Ishikawa (cell line): Measurements from ENCODE around the gene DCST2.

ENCODE experiments used
- CEBPB ChIP-seq: IDR thresholded peaks from 2 replicates; pipeline ENCODE4 v1.6.1; 2012
- CREB1 ChIP-seq: IDR thresholded peaks from 2 replicates; pipeline ENCODE4 v1.6.1; 2012; ENCODE audit warnings: low read depth
- EGR1 ChIP-seq: IDR thresholded peaks from 2 replicates; pipeline ENCODE4 v1.6.1; 2012
- EP300 ChIP-seq: IDR thresholded peaks from 2 replicates; pipeline ENCODE4 v1.6.1; 2012; ENCODE audit warnings: borderline replicate concordance
- FOXM1 ChIP-seq: IDR thresholded peaks from 2 replicates; pipeline ENCODE4 v1.6.1; 2012; ENCODE audit warnings: low read depth, borderline replicate concordance
- NFIC ChIP-seq: IDR thresholded peaks from 2 replicates; pipeline ENCODE4 v1.6.1; 2012
- RAD21 ChIP-seq: IDR thresholded peaks from 2 replicates; pipeline ENCODE4 v1.6.1; 2012; ENCODE audit warnings: low read depth
- TAF1 ChIP-seq: IDR thresholded peaks from 2 replicates; pipeline ENCODE4 v1.6.1; 2012; ENCODE audit warnings: low read depth, mild to moderate bottlenecking
- TEAD4 ChIP-seq: IDR thresholded peaks from 2 replicates; pipeline ENCODE4 v1.6.1; 2012
- YY1 ChIP-seq: IDR thresholded peaks from 2 replicates; pipeline ENCODE4 v1.6.1; 2012; ENCODE audit warnings: low read depth
- ZBTB7A ChIP-seq: IDR thresholded peaks from 2 replicates; pipeline ENCODE4 v1.6.1; 2012; ENCODE audit warnings: low read depth
- TF ChIP-seq, protein P1 (sequence below): IDR thresholded peaks from 2 replicates; pipeline ENCODE4 v1.6.1; 2012; ENCODE audit warnings: low read depth, mild to moderate bottlenecking
- TF ChIP-seq, protein P2 (sequence below): IDR thresholded peaks from 2 replicates; pipeline ENCODE4 v1.6.1; 2012
- TF ChIP-seq, protein P3 (sequence below): IDR thresholded peaks from 2 replicates; pipeline ENCODE4 v1.6.1; 2012

The DCST2 gene

DNA sequence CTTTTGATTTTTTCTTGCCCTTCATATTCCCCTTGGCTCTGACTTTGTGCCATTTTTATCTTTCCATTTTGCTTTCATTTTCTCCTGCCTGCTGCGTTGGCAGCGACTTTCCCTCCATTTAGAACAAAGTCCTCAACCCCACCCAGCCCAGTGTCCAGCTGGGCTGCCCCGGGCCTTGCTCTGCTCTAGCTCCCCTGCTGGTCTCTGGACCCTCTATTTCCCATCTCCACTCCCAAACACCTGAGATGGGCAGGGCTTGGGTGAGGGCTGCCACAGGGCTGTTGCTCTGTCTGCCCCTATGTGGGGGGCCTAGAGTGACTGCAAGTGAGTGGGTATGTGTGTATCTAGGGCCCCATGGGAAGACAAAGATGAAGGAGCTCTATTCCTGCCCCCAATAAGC lies 10.2 kb upstream of the DCST2 start:
- no peak for TF ChIP-seq CREB1
- TF ChIP-seq TEAD4 = no peak
- TF ChIP-seq TAF1 = no peak
- TF ChIP-seq, protein P1, sequence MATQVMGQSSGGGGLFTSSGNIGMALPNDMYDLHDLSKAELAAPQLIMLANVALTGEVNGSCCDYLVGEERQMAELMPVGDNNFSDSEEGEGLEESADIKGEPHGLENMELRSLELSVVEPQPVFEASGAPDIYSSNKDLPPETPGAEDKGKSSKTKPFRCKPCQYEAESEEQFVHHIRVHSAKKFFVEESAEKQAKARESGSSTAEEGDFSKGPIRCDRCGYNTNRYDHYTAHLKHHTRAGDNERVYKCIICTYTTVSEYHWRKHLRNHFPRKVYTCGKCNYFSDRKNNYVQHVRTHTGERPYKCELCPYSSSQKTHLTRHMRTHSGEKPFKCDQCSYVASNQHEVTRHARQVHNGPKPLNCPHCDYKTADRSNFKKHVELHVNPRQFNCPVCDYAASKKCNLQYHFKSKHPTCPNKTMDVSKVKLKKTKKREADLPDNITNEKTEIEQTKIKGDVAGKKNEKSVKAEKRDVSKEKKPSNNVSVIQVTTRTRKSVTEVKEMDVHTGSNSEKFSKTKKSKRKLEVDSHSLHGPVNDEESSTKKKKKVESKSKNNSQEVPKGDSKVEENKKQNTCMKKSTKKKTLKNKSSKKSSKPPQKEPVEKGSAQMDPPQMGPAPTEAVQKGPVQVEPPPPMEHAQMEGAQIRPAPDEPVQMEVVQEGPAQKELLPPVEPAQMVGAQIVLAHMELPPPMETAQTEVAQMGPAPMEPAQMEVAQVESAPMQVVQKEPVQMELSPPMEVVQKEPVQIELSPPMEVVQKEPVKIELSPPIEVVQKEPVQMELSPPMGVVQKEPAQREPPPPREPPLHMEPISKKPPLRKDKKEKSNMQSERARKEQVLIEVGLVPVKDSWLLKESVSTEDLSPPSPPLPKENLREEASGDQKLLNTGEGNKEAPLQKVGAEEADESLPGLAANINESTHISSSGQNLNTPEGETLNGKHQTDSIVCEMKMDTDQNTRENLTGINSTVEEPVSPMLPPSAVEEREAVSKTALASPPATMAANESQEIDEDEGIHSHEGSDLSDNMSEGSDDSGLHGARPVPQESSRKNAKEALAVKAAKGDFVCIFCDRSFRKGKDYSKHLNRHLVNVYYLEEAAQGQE = no peak
- TF ChIP-seq YY1 = no peak
- no peak for TF ChIP-seq CEBPB

DNA sequence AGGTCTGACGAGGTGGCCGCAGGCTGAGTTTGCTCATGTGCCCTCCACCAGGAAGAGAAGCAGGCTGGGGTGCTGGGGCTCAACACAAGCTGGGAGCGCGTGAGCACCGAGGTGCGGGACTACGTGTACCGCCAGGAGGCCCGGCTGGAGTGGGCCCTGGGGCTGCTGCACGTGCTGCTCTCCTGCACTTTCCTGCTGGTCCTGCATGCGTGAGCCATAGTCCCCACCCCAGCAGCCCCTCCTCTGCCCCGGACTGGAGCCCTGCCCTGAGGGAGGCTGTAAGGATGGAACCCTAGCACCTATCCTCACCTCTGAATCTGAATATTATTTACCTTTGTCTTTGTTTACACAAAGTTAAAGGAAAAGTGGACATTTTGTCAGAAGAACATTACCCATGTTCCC lies 9.7 kb upstream of the DCST2 start:
- no peak for TF ChIP-seq TEAD4
- TF ChIP-seq, protein P2, sequence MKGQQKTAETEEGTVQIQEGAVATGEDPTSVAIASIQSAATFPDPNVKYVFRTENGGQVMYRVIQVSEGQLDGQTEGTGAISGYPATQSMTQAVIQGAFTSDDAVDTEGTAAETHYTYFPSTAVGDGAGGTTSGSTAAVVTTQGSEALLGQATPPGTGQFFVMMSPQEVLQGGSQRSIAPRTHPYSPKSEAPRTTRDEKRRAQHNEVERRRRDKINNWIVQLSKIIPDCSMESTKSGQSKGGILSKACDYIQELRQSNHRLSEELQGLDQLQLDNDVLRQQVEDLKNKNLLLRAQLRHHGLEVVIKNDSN = no peak

DNA sequence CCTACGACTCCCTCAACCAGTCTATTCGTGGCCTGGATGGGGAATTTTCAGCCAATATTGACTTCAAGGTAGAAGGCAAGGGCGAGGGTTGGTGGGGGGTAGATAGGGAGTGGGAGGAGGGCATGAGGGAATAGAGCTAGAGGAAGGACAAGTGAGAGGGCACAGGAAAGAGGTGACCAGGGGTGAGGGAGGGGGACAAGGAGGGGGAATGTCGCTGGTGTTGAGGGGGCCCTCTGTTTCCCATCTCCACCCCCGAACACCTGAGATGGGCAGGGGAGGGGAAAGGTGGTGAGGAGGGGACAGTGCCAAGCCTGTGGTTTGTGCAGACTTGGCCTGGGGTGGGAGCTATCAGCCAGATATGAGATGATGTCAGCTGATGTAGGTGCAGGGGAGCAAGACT lies 9.2 kb upstream of the DCST2 start:
- TF ChIP-seq CREB1 (no peak), EP300 (no peak), ZBTB7A (no peak), TEAD4 (no peak), TAF1 (no peak), FOXM1 (no peak), RAD21 (no peak), EGR1 (no peak), YY1 (no peak), CEBPB (no peak)
- TF ChIP-seq, protein P1 = no peak
- TF ChIP-seq, protein P3, sequence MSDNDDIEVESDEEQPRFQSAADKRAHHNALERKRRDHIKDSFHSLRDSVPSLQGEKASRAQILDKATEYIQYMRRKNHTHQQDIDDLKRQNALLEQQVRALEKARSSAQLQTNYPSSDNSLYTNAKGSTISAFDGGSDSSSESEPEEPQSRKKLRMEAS = no peak
- TF ChIP-seq, protein P2 = no peak

DNA sequence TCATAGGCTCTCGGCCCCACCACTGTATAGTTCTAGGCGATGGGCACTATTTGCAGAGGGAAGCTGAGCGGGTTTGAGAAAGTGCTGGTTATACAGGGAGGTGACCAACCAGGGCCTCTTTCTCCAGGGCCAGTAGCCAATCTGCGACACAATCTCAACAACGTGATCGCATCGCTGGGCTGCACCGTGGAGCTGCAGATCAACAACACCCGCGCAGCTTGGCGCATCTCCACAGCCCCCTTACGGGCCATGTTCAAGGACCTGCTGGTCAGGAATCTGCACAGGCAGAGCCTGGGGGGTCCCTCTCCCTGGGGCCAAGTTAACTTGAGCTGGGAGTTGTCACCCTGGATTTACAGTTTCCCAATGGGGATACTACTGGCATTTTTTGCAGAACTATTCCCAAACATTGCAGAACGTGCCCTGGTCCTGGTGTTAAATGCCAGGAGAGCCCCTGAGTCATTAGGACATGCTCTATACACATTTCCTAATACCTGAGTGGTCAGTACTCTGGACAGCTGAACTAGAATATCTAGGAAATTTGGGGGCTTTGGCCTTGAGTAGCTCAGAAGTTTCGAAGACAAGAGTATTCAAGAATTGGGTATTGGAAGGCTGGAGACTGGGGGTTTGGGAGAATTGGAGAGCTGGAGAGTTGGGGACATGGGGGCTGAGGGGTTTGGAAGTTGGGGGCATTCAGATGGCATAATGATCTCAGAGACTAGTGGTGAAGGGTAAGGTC lies 6.9 kb upstream of the DCST2 start:
- TF ChIP-seq CEBPB = no peak
- TF ChIP-seq, protein P1 = peak; percentile 31; the same call in 1 of the 2 replicates

DNA sequence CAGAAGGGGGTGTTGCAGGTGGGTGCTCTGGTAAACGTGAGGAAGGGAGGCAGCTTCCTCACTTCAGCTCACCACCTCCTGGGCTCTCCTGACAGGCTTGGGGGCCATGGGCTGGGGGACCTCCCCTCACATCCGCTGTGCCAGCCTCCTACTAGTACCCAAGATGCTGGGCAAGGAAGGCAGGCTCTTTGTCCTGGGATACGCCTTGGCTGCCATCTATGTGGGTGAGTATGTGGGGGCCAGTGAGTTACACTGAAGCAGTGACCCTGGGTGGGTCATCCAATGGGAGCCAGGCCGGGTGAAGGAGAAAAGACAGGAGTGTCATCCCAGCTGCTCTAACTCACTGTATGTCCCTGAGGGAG lies 5.7 kb upstream of the DCST2 start:
- TF ChIP-seq, protein P1 = no peak
- TF ChIP-seq EP300 (no peak), CREB1 (no peak), NFIC (no peak), TAF1 (no peak), CEBPB (no peak), RAD21 (no peak)
